Left cardiac atrium (tissue), 4 donors: ENCODE results near the gene ZBTB5. TPM values are rescaled to one million over a fixed set of nuclear protein-coding genes. Genes with fewer than 3 reads are reported as not detected.
A peak's percentile ranks its signal among the peaks of the same experiment; 100 is the strongest.
"Not testable (repeated sequence)": the region's sequence is repeated elsewhere in the genome, so short reads cannot be mapped to it uniquely, and the experiment has no call there.

ENCODE experiments used
- ATAC-seq, 2 donors: fragments of 200-7000 bp; cut with Tn5 transposase; one replicate each; pipeline ENCODE4 v1.9.1; 2020; ENCODE audit warnings: mild to moderate bottlenecking in 2 of 2, moderate library complexity in 2 of 2
- DNase-seq: peaks from one replicate; pipeline ENCODE4 v3.0.0-alpha.2; 2020
- intact Hi-C, 2 donors: fragments of 100-400 bp; cut with DNase I; formaldehyde crosslinking; loops; one replicate each; pipeline versions ENCODE4 v1.14.1 to v1.15.1; 2022 to 2023
- total RNA-seq, 2 donors: library from RNA; stranded (reverse); fragmentation: NEBNext Ultra II Directional; extraction: Animal tissue kit (Norgen Biotek cat#: 25700); gene quantifications; one replicate each; pipeline ENCODE4 v1.2.1, GENCODE V29; 2021
- donor health status: DM: no; HTN: yes; CAD: no.
- donor health status: DM: no; HTN: yes; CAD: no; lungs with severe emphysema.
- donor health status: DM: yes; HTN: yes; CAD: no.
- donor health status: Dilated cardiomyopathy.

ZBTB5 gene
- total RNA-seq, 2 donors from 2014 or later = 5.4 to 7.8 TPM

DNA sequence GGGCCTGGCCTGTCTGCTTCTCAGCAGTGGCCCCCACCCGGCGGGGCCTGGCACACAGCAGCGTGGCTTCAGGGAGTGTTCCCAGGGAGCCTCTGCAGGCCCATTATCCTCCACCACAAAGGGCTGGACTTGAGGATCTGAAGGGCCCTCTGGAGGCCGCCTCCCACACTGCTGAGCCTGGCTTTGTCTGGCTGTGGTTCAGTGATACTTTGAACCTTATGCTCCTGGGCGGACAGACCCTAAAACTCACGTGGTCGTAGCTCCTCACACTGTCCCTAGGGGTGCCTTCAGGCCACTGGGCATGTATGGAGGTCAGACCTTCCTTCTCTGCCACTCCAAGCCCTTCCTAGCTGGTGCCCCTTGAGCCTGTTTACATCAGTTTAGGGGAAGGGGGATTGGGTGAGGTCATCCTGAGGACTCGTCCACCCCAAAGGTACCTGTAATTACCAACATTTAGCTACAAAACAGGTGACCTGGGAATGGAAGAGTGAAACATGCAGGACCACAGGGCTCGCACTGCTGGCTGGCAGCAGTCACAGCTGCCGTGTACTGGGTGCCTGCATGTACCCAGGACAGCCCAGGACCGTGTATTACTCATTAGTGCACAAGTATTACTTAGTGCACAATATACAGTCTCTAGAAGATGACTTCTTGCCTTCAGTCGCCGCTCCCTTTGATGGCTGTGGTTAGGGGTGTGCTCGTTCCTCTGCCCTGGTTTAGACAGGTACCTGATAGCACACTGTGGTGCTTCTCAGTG is 34.2 kb downstream of the ZBTB5 start:
- intact Hi-C loops = no loop called here
- ATAC-seq = peak in 1 of 2 donors; percentile 11
- no peak for DNase-seq

DNA sequence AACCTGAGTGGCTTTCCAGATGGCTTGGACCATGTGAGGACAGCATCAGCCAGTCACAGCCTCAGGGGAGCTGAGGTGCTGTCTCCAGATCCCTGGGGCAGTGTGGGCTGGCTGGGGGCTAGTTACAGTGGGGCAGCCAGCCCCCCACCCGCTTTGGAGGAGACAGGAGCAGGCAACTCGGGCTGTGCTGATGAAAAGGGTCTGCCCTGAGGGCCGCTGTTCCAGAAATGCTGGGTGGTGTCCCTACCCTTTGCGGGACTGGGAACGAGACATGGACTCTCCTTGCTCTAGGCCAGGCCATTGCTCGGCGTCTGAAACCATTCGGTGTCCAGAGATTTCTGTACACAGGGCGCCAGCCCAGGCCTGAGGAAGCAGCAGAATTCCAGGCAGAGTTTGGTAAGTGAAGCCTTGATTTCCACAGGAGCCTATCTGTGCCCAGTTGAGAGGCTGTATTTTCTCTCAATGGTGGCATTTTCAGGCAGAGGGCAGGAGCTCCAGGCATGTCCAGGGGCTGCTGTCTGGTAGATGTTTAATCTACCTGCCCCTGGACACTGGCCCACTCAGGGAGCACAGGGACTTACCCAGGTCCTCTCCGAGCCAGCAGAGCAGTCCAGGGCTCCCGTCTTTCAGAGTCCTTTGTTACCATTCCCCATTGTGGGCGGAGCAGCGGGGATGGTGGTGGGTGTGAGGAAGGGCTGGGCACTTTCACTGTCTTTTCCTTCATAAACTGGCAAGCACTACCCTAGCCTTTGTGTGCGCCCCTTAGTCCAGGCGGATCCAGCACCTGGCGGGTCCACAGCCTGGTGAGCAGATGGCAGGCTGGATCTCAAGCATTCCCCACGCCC is 35.6 kb downstream of the ZBTB5 start:
- intact Hi-C loops = no loop called here
- ATAC-seq (no peak), DNase-seq (no peak)

DNA sequence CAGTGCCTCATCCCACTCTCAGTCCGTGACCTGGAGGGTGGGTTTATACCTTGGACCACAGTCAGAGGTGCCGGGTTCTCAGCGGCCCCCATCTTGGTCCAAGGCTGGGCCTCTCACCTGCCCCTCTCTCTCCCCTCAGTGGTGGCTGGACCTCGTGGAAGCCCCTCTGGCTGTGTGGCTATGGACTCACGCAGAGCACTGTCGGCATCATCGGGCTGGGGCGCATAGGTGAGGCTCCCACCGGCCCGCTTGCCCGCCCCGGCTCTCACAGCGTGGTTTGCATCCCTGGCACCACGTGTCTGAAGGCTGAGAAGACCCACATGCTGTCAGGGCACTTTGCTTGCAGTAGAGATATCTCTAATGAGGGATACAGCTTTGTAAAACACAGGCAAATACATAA is 36.9 kb downstream of the ZBTB5 start:
- ATAC-seq (no peak), DNase-seq (no peak)
- intact Hi-C loops = no loop called here

DNA sequence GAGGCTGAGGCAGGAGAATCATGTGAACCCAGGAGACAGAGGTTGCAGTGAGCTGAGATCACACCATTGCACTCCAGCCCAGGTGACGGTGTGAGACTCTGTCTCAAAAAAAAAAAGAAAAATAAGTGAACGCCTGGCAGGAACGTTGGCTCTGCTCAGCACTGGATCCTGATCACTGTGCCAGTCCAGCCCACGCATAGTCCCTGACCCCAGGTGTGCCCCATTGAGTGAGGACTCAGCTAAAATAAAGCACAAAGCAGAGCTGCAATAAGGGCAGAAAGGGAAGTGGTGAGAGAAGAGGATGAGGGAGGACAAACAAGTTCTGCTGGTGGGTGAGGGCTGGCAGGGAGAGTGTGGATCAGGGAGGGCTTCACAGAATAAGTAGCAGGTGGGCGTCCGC is 38.4 kb downstream of the ZBTB5 start:
- DNase-seq = no peak
- intact Hi-C loops = no loop called here
- ATAC-seq = no peak

DNA sequence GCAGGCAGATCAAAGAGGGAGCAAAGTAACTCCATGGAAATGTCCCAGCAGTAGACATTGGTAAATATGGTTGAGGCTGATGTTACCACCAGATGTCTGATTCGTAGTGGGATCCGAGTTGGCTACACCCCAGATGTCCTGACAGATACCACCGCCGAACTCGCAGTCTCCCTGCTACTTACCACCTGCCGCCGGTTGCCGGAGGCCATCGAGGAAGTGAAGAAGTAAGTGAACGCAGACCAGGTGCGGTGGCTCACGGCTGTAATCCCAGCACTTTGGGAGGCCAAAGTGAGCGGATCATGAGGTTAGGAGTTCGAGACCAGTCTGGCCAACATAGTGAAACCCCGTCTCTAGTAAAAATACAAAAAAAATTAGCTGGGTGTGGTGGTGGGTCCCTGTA is 38.8 kb downstream of the ZBTB5 start:
- intact Hi-C loops, DNase-seq: not testable (repeated sequence)

DNA sequence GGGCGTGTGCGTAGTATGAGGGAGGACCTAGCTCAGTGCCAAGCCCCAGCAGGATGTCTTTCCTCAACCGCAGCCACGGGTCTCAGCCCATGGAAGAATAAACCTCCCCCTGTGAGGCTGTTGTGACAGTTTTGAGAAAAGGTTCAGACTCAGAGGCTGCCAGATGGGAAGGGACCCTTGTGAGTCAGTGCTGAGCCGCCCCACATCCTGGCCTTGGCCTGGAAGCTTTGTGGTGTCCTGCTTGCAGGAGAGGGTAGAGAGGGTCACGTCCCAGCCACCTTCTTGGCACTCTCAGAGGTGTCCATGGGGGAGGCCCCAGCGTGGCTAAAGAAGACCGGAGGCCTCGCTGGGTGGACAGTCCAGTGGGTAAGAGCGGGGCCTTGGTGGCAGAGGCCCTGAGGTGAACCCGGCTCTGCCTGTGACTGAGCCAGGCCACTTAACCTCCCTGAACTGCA is 39.9 kb downstream of the ZBTB5 start:
- intact Hi-C loops = no loop called here
- DNase-seq = no peak

More for the DNA sequence above, 38.8 kb downstream of the ZBTB5 start:
- not testable (repeated sequence) for ATAC-seq

DNA sequence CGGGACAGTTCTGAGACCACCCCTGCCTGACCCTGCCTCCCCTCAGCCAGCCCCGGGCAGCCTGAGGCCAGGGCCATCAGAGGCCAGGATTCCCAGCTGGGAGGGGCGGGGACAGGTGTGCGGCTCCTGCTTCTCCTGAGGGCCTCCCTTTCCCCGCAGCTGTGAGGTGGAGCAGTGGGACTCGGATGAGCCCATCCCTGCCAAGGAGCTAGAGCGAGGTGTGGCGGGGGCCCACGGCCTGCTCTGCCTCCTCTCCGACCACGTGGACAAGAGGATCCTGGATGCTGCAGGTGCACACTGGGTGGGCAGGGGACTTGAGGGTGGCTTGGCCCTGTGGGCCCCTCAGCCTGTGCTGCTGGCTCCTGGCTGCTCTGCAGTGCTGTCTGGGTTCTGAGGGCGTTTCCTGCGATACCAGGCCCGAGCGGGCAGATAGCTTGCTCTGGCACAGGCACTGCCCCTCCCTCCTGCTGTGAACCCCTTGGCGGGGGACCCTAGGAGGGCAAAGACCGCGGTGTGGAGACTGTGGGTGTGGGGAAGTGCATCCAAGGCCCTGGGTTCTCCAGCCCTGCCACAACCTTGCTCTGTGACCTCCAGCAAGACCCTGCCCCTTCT is 40.5 kb downstream of the ZBTB5 start:
- intact Hi-C loops = no loop called here
- DNase-seq (no peak), ATAC-seq (no peak)

More for the DNA sequence above, 39.9 kb downstream of the ZBTB5 start:
- peak in 1 of 2 donors; percentile 2 for ATAC-seq

DNA sequence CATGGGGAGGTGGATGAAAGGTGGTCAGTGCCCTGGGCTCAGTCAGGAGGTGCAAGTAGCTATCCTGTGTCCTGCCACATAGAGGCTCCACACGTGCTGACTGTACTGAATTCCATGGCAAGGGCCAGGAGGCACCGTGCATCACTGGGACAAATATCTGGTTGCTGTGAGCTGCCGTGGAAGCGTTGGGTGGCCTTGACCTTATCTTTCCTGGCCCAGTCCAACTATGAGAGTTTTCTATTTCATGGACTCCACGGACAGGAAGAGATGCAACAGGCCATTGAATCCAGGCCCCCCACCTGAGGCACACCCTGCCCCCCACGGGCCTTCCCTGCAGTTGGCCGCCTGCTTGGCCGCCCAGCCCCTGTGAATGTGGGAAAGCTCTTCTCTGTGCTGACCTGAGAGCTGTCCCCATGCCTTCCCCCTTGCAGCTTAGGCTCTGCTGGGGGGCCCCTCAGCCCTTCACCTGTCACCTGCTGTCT is 41.0 kb downstream of the ZBTB5 start:
- intact Hi-C loops = no loop called here
- no peak for ATAC-seq

DNA sequence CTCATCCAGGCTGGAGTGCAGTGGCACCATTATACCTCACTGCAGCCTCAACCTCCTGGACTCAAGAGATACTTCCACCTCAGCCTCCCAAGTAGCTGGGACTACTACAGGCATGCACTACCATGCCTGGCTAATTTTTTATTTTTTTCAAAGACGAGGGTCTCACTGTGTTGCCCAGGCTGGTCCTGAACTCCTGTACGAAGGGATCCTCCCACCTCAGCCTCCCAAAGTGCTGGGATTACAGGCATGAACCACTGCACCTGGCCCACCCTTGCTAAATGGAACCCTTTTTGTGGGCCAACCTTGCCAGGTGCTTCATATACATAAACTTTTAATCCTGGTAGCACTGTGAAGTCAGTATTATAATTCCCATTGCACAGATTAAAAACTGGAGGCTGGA is 41.7 kb downstream of the ZBTB5 start:
- no peak for ATAC-seq
- no peak for DNase-seq
- intact Hi-C loops = no loop called here

More for the DNA sequence above, 41.0 kb downstream of the ZBTB5 start:
- no peak for DNase-seq

DNA sequence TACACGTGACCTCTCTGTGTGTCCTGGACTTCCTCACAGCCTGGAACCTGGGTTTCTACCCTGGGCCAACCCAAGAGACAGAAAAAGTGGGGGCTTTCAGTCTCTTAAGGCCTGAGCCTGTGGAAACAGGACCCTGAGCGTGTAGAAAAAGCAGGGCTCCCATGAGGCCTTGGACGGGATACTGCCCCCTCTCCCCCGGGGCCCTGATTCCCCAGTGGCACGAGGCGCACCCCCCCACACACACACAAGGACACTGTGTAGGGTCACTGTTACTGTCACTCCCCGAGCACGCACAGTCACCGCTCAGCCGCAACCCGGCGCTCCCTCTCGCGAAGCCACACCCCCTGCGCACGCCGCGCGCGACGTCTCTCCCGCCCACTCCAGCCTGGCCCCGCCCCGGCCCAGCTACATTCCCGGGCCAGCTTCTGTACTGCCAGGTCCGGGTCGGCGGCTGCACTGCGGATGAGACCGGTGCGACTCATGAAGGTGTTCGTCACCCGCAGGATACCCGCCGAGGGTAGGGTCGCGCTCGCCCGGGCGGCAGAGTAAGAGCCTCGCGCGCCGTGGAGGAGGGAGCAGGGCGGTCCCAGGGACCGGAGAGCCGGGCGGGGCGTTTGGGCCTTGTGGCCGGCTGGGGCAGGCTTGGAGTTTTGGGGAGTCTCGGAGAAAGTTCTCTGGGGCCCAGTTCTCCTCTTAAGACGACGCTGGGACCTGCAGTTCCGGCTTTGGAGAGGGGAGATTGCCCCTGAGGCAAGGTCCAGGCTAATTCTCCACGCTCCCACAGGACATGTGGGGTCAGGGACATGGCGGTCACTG is 42.8 kb downstream of the ZBTB5 start, which contains the start of gene GRHPR:
Gene GRHPR (plus strand): TSS at position 408 of the 816 bp plus-strand sequence. CDS start 55 bp downstream, at position 463.
- intact Hi-C loops = no loop called here
- ATAC-seq = peak; percentile 97 to 98
- peak; percentile 94 for DNase-seq

DNA sequence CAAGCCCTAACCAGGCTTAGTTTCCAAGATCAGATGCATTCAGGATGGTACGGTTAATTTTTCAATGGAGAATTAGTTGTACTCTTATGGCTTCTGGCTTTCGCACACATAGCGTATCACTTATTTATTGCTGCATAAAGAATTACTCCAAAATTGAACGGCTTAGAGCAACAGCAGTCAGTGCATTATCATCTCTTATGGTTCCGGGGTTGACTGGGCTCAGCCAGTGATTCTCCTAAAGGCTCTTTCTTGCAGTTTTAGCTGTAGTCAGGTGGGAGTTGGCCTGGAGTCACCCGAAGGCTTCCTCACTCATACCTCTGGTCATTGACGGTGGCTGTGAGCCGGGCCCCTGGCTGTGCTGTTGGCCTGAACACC is 43.3 kb downstream of the ZBTB5 start:
- DNase-seq (no peak), ATAC-seq (peak; percentile 30 to 39)
- intact Hi-C loops = no loop called here

DNA sequence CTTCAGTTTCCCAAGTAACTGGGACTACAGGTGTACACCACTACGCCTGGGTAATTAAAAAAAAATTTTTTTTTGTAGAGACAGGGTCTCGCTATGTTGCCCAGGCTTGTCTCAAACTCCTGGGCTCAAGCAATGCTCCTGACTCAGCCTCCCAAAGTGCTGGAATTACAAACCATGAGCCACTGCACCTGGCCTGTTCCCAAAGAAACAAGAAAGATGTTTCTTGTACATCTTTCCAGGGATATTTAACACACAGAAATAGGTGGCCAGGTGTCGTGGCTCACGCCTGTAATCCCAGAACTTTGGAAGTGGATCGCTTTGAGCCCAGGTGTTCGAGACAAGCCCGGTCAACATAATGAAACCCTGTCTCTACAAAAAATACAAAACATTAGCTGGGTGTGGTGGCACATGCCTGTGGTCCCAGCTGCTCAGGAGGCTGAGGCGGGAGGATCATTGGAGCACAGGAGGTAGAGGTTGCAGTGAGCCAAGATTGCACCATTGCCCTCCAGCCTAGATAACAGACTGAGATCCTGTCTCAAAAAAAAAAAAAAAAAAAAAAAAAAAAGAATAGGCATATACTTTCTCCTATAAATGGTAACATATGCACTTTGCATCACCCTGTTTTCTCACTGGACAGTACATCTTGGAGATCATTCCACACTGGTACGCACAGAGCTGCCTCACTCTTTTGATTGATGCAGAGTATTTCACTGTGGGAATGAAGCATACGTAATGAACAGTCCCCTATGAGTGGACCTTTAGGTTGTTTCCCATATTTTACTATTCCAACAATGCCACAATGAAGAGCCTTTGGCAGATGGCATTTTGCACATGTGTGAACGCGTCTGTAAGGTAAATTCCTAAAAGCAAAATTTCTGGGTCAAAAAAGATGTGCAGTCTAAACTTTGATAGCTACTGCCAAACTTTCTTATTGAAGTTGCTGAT is 44.7 kb downstream of the ZBTB5 start:
- DNase-seq (no peak), ATAC-seq (no peak)
- intact Hi-C loops = no loop called here

DNA sequence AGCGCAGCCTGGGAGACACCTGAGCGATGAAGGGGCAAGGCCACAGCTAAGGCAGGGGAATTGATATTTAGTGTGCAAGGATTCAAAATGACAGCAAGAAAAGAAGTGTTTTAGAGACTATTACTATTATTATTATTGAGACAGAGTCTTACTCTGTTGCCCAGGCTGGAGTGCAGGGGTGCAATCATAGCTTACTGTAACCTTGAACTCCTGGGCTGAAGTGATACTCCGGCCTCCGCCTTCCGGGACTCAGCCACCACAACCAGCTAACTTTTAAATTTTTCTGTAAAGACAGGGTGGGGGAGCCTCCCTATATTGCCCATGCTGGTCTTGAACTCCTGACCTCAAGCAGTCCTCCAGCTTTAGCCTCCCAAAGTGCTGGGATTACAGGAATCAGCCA is 46.0 kb downstream of the ZBTB5 start:
- no peak for ATAC-seq
- intact Hi-C loops = loop anchor here in 1 of 2 donors (10.0 kb wide), 1 partner anchor 66 kb away; the partner anchor contains the start of gene POLR1E
- no peak for DNase-seq

DNA sequence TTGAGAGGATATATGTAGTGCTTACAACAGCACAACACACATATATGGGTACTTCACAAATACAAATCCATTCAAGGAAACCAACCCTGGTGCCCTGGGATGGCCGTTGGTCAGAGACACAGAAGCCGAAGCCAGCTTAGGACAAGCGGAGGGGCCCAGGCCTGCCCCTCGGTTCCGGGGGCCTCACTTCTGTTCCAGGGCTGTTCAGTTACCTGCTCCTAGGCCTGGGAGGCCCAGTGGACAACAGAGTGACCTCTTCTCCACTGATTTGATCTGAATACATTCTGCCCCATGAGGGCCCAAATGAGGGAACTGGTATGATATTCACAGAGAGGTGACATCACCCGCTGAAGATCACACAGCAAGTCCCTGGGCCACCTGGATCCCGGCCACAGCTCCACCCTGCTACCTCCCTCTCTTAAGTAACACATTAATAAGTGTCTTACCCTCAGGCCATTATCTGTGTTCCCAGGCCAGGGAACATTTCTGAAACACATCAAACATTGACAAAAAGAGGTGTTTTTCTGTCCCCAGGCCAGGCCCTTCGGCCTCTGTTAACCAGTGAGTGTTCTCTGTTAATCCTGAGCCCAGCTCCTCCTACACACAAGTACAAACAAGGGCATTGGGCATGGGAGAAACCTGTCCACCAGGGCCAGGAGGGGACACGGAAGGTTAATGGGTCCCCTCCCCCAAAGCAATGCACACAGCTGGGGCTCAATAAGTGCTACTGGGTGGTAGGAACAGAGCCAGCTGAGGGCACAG is 47.2 kb downstream of the ZBTB5 start:
- intact Hi-C loops = loop anchor here in 1 of 2 donors (10.0 kb wide), 1 partner anchor 67 kb away; the partner anchor contains the start of gene POLR1E
- ATAC-seq (no peak), DNase-seq (no peak)

DNA sequence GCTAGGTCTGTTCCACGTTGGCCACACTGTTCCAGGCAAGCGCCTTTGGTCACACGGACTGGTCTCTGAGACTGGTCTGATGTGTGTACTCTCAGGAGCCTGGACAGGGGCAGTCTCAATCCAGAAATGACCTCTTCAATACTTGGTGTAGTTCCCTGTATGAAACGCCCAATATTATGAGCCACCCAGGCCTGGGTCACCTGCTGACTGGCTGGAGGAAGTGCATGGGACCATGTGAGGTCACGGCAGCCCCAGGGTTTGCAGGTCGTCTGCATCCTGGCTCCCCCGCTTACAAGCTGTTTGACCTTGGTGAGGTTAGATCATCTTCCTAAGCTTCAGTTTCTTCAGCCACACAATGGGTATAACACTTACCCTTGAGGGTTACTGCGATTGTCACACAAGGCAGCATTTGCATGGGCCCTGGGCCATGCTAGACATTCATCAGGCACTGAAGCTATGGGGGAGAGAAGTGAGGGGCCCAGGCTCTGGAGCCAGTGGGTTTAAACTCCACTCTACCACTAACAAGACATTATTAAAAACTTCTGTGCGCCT is 47.9 kb downstream of the ZBTB5 start:
- no peak for DNase-seq
- no peak for ATAC-seq
- intact Hi-C loops = loop anchor here in 1 of 2 donors (10.0 kb wide), 1 partner anchor 67 kb away; the partner anchor contains the start of gene POLR1E

DNA sequence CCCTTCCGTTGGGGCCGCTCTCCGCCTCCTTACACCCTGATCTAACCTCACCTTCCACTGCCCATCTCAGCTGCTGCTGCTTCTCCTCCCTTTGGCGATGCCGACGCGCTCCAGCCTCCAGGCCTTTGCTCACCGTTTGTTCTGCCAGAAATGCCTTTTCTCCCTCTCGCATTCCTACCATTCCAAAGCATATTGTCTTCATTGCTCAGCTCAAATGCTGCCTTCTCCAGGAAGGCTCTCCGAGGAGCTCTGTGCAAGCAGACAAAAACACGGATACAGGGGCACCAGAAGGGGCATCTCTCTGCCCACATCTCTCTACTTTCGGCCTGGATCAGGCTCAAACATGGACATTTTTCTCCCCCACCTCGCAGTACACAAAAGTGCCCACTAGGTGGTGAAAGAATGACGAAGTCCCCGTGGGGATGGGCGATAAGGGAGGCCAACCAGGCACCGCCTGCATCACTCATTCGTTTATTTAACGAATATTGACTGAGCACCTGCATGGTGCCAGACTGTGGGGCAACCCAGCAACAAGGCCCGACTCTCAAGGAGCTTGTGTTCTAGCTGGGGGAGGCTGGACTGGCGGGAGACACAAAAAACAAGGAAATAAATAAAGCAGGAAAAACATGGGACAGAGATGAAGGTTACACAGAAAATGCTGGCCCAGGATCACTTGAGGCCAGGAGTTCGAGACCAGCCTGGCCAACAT is 50.1 kb downstream of the ZBTB5 start:
- intact Hi-C loops = loop anchor here in 1 of 2 donors (10.0 kb wide), 1 partner anchor 70 kb away; the partner anchor contains the start of gene POLR1E
- DNase-seq = peak; percentile 67

More for the DNA sequence above, 50.1 kb downstream of the ZBTB5 start:
- peak; percentile 67 to 69 for ATAC-seq
